ENCODE data around the gene DIP2C.

Gene DIP2C

DNA sequence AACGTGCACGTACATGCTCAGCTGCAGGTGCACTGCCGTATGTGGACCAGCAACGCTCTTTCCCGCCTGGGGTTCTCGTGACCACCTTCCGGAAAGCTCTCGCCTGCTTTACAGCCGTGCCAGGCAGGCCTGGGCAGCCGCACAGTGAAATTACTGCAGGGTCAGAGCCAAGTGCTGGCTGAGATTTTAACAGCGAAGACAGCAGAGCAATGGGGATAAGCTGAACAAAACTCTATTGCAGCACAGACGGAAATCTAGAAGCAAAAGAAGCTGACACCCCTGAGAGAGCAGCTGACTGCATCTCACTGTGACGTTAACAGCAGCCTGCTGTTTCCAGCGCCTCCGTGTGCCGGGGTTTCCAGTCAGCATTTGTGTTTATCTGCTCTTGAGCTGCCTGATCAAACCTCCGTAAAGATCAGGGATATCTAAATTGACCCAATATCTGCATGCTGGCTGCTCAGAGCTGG lies 179.0 kb downstream of the DIP2C start:
- FAIRE-seq = no peak

GRCh38 chr10:509361-510102 lies 179.9 kb downstream of the DIP2C start:
- FAIRE-seq = no peak

DNA sequence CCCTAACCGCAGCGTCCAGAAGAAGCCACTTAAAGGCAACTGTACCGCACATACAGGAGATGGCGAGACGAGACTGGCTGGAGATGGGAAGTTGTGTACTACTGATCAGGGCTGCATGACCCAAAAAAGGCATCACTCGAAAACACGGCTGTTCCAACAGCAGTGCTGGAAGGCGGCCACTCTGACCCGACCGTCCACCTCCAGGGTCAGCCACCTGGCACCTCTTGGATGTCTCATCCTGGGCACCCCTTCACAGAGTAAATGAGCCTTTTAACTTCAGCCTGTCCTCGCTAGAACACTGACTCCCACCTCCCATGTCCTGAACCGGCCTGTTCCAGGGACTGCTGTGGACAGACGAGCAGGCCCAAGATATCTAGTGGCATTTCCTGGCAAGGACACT lies 180.7 kb downstream of the DIP2C start:
- no peak for FAIRE-seq

DNA sequence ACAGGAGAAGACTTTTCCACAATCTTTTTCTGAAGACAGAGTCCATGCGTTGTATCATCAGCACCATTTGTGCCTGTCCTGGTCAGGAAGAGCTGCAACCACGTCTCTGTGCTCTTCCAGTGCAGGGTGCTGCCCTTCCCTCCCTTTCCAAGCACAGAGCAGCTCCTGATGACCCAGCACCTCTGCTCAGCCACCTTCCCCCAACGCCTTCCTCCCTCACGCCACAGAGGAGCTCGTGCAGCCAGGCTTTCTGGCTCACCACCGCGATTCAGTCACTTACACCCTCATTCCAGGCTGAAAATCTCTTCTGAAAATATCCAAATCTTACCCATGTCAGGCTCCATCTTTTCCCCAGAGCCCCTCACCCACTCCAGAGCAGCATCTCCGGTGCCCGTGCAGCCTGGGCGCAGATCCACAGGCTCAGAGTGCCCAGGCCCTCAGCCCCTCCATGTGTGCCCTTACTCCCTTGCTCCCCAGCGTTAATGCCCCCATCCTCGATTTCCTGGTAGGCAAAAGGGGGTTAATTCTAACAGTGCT lies 181.5 kb downstream of the DIP2C start:
- no peak for FAIRE-seq

GRCh38 chr10:507355-507699 lies 182.1 kb downstream of the DIP2C start:
- FAIRE-seq = no peak

- no peak for FAIRE-seq
Observed at GRCh38 chr10:506451-507354, 182.8 kb downstream of the DIP2C start.

DNA sequence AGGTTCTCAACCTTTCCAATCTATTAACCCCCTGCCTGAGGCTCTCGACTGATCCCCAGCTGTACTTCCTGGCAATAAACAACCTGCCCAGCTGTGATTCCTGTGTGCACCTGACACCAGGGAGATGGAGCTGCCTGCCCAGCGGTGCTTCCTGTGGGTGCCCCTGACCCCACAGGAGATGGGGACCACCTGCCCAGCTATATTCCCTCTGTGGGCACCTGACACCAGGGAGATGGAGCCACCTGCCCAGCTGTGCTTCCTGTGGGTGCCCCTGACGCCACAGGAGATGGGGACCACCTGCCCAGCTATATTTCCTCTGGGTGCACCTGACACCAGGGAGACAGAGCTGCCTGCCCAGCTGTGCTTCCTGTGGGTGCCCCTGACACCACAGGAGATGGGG lies 184.0 kb downstream of the DIP2C start:
- FAIRE-seq = no peak

GRCh38 chr10:504806-505205 lies 184.7 kb downstream of the DIP2C start:
- FAIRE-seq = no peak

GRCh38 chr10:504121-504611 lies 185.3 kb downstream of the DIP2C start:
- no peak for FAIRE-seq

DNA sequence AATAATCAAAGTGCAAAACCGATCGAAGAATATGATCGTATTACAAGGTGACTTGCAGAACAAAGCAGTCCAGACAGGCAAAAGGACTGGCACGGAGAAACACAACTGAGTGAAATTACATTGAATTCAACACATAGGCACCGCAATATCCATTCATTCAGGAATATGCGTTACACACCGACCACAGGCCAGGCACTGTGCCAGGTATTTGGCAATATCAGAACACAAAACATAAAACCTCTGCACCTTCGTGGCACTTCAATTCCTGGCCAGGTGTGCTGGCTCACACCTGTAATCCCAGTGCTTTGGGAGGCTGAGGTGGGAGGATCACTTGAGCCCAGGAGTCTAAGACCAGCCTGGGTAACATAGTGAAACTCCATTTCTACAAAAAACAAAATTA lies 187.9 kb downstream of the DIP2C start:
- no peak for FAIRE-seq

GRCh38 chr10:500876-501275 lies 188.6 kb downstream of the DIP2C start:
- FAIRE-seq = no peak

GRCh38 chr10:499991-500390 lies 189.5 kb downstream of the DIP2C start:
- no peak for FAIRE-seq

- FAIRE-seq = no peak
Observed at GRCh38 chr10:498760-499435, 190.6 kb downstream of the DIP2C start.

DNA sequence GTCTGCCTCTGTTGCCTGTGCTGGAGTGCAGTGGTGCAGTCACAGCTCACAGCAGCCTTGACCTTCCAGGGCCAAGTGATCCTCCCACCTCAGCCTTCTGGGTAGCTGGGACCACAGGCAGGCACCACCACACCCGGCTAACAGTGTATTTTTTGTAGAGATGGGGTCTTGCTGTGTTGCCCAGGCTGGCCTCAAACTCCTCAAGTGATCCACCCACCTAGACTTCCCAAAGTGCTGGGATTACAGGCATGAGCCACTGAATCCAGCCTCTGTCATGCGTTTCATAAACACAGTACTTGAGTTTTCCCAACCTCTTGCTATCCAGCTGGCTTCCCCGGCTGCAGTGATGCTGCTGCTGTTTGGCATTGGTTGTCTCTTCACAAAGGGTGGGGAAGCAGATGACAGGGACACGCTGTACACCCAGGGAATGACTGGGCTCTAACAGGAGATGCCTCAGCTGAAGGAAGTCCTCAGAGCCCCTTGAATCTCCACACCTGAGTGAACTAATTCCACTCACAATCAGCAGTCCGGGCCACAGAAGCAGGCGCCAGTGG lies 191.5 kb downstream of the DIP2C start:
- FAIRE-seq = no peak

GRCh38 chr10:497289-497688 lies 192.2 kb downstream of the DIP2C start:
- no peak for FAIRE-seq

DNA sequence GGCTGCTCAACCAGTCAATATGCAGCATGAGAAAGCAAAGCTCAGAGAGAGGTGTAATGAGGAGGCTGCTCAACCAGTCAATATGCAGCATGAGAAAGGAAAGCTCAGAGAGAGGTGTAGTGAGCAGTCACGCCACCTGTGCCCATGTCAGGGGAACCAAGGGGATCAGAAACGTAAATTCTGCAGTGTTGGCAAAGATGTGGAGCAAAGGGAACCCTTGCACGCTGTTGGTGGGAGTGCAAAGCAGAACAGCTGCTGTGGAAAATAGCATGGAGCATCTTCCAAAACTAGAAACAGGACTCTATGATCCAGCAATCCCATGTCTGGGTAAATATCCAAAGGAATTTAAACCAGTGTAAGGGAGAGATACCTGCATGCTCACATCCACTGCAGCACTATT lies 194.9 kb downstream of the DIP2C start:
- FAIRE-seq = no peak

- no peak for FAIRE-seq
Observed at GRCh38 chr10:494149-494542, 195.3 kb downstream of the DIP2C start.

- FAIRE-seq = no peak
Observed at GRCh38 chr10:493391-494148, 195.9 kb downstream of the DIP2C start.

GRCh38 chr10:492836-493235 lies 196.6 kb downstream of the DIP2C start:
- FAIRE-seq = no peak

DNA sequence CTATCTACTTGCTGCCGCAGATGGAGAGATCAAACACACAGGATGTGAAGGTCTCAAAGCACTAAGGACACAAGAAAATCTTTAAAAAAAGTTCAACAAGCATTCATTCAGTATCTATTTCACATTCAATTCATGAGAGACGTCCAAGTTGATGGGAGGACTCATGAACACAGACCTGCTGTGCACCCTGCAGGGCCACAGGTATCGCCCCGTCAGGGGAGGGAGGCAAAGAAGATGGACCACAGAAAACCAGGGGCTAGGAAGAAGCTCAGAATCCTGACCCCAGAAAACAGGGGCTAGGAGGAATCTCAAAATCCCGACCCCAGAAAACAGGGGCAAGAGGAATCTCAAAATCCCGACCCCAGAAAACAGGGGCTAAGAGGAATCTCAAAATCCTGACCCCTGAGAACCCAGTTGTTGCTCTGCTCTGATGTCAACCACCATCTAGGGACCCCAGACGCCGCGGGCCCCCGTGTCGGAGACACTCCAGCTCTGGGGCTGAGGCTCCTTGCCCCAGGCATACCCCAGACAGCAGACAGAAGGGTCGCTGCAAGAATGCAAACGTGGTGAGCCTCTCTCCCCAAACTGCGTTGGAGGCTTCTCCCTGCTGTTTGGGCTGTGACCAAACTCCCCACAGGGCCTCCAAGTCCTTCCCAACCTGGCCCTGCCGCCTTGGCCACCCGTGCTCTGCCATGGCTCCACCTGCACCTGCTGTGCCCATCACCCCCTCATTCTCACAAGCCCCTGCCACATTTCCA lies 197.6 kb downstream of the DIP2C start:
- FAIRE-seq = no peak

DNA sequence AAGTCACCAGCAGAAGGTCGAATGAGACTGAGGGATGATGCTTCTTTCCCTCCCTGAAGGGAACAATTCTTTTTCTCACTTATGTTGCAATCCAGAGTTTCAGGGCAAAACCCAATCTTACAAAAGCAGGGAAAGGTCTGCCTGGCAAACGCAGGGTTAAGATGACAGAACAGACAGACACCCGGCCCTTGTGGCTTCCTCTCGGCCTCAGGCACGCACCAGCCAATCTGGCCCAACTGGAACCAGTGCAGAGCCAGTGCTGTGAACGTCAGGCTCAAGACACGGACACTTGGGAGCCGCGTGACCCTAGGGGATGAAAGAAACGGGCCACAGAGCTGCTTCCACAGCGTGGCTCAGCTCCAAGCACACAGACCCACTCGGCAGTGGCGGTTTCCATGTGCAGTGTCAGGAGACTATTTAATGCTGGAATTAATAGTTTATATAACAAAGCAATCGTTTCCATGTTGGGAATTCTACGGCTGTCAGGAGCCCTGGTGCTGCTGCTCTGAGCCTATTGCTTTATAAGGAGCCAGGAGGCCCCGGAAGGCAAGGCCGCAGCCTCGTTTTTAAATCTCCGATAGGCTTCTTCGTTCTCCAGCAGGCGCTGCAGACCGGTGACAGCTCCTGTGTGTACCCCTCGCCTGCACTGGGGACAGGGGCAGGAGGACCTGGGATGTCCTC lies 198.4 kb downstream of the DIP2C start:
- no peak for FAIRE-seq

Measured in TTC549 (cell line).